KMS-11 (cell line): ENCODE measurements around the gene MARK1.

Experiments used
- H2AFZ ChIP-seq: fragments of 200-600 bp; sonication (generic); 2 replicates; pipeline ENCODE4 v1.6.1; 2016; ENCODE audit warnings: antibody characterized with exemption, mixed run types, low read depth
- H3K27ac ChIP-seq: fragments of 200-600 bp; sonication (generic); 2 replicates; pipeline ENCODE4 v1.6.1; 2016; ENCODE audit warnings: mild to moderate bottlenecking, mixed run types
- H3K27me3 ChIP-seq: fragments of 200-600 bp; sonication (generic); 2 replicates; pipeline ENCODE4 v1.6.1; 2017; ENCODE audit warnings: mild to moderate bottlenecking, low read depth, mixed run types, moderate library complexity; ENCODE audit not compliant: insufficient read depth
- H3K36me3 ChIP-seq: fragments of 200-600 bp; sonication (generic); 2 replicates; pipeline ENCODE4 v1.6.1; 2017; ENCODE audit warnings: mild to moderate bottlenecking, mixed run types; ENCODE audit not compliant: insufficient read depth
- H3K4me1 ChIP-seq: fragments of 200-600 bp; sonication (generic); 2 replicates; pipeline ENCODE4 v1.6.1; 2016; ENCODE audit warnings: mild to moderate bottlenecking, low read depth, mixed run types; ENCODE audit not compliant: poor library complexity, severe bottlenecking
- H3K4me2 ChIP-seq: fragments of 200-600 bp; sonication (generic); 2 replicates; pipeline ENCODE4 v1.7.0; 2016; ENCODE audit warnings: mild to moderate bottlenecking, mixed run types
- H3K4me3 ChIP-seq: fragments of 200-600 bp; sonication (generic); IDR thresholded peaks from 2 replicates; pipeline ENCODE4 v1.6.1; 2017; ENCODE audit warnings: low read depth, low read length, mixed read lengths; ENCODE audit not compliant: insufficient read depth
- H3K79me2 ChIP-seq: fragments of 200-600 bp; sonication (generic); 2 replicates; pipeline ENCODE4 v1.6.1; 2016; ENCODE audit warnings: low read depth, mixed run types; ENCODE audit not compliant: insufficient read depth
- H3K9ac ChIP-seq: fragments of 200-600 bp; sonication (generic); 2 replicates; pipeline ENCODE4 v1.6.1; 2016; ENCODE audit warnings: mild to moderate bottlenecking, mixed run types
- H4K20me1 ChIP-seq: fragments of 200-600 bp; sonication (generic); 2 replicates; pipeline ENCODE4 v1.6.1; 2016; ENCODE audit warnings: mild to moderate bottlenecking, mixed run types; ENCODE audit not compliant: insufficient read depth
- CTCF ChIP-seq: fragments of 200-600 bp; sonication (generic); conservative IDR thresholded peaks from 2 replicates; pipeline ENCODE4 v1.6.1; 2017; ENCODE audit warnings: low read depth, mild to moderate bottlenecking, antibody characterized with exemption, low read length, moderate library complexity, mixed read lengths

The MARK1 gene

GRCh38 chr1:220670365-220670764 is 142.4 kb downstream of the MARK1 start:
- H3K4me3 ChIP-seq, result no peak overlapping the region
- no peak overlapping the region for H3K27ac ChIP-seq
- no peak overlapping the region for H2AFZ ChIP-seq
- H3K79me2 ChIP-seq, result no peaks in the 10 kb centered on the region
- no peak overlapping the region for H3K4me2 ChIP-seq
- no peak for TF ChIP-seq CTCF
- no peak overlapping the region for H3K9ac ChIP-seq
- no peaks in the 10 kb centered on the region for H3K27me3 ChIP-seq
- no peaks in the 10 kb centered on the region for H4K20me1 ChIP-seq
- no peaks in the 10 kb centered on the region for H3K4me1 ChIP-seq
- H3K36me3 ChIP-seq, result no peaks in the 10 kb centered on the region

- no peak overlapping the region for H3K4me2 ChIP-seq
- no peak overlapping the region for H3K27ac ChIP-seq
- no peak overlapping the region for H2AFZ ChIP-seq
- TF ChIP-seq CTCF, result no peak
- H3K9ac ChIP-seq, result no peak overlapping the region
- no peaks in the 10 kb centered on the region for H3K27me3 ChIP-seq
- no peaks in the 10 kb centered on the region for H3K79me2 ChIP-seq
- no peak overlapping the region for H3K4me3 ChIP-seq
- no peaks in the 10 kb centered on the region for H3K36me3 ChIP-seq
- no peaks in the 10 kb centered on the region for H3K4me1 ChIP-seq
- no peaks in the 10 kb centered on the region for H4K20me1 ChIP-seq
These were observed 146.0 kb downstream of the MARK1 start for GRCh38 chr1:220673921-220674320.

- Histone ChIP-seq H3K4me1 (no peaks in the 10 kb centered on the region), H3K36me3 (no peaks in the 10 kb centered on the region), H4K20me1 (no peaks in the 10 kb centered on the region), H3K27ac (no peak overlapping the region), H3K9ac (no peak overlapping the region), H3K4me2 (no peak overlapping the region), H2AFZ (no peak overlapping the region), H3K79me2 (no peaks in the 10 kb centered on the region), H3K4me3 (no peak overlapping the region), H3K27me3 (no peaks in the 10 kb centered on the region)
- no peak for TF ChIP-seq CTCF
These were observed 149.3 kb downstream of the MARK1 start for GRCh38 chr1:220677251-220677650.

GRCh38 chr1:220680085-220680687 is 152.2 kb downstream of the MARK1 start:
- Histone ChIP-seq H3K36me3 (no peaks in the 10 kb centered on the region), H3K9ac (no peak overlapping the region), H3K4me1 (no peaks in the 10 kb centered on the region), H4K20me1 (no peaks in the 10 kb centered on the region), H3K79me2 (no peaks in the 10 kb centered on the region), H3K27me3 (no peaks in the 10 kb centered on the region), H3K27ac (no peak overlapping the region), H2AFZ (no peak overlapping the region), H3K4me3 (no peak overlapping the region), H3K4me2 (no peak overlapping the region)
- TF ChIP-seq CTCF, result peak; percentile 85
